Activated T-cell treated with anti-CD3 and anti-CD28 coated beads, Interleukin-2, amount 50 U/mL, for 4 hours (primary cell): ENCODE data around the gene RBM7. TPM values are rescaled to one million over a fixed set of nuclear protein-coding genes. Genes with fewer than 3 reads are reported as not detected.

Source experiments
- ATAC-seq, 2 donors: fragments of 200-7000 bp; cut with Tn5 transposase; one replicate each; pipeline ENCODE4 v1.10.0; 2021
- DNase-seq: peaks from one replicate; pipeline ENCODE4 v3.0.0-alpha.2; 2020
- H3K27me3 Mint-ChIP-seq: one replicate; pipeline ENCODE4 v1.8.0; 2021; ENCODE audit warnings: low read depth, mixed read lengths
- H3K36me3 Mint-ChIP-seq: one replicate; pipeline ENCODE4 v1.8.0; 2022; ENCODE audit warnings: mixed read lengths; ENCODE audit not compliant: insufficient read depth
- H3K4me1 Mint-ChIP-seq: one replicate; pipeline ENCODE4 v1.8.0; 2021; ENCODE audit warnings: low read depth, mixed read lengths
- H3K4me3 Mint-ChIP-seq: one replicate; pipeline ENCODE4 v1.8.0; 2021; ENCODE audit warnings: mild to moderate bottlenecking, moderate library complexity, mixed read lengths
- H3K9me3 Mint-ChIP-seq: one replicate; pipeline ENCODE4 v1.8.0; 2021; ENCODE audit warnings: mixed read lengths
- total RNA-seq, 3 donors: library from RNA; stranded (reverse); gene quantifications; one replicate each; pipeline ENCODE4 v1.2.1, GENCODE V29; 2021

RBM7 gene
- total RNA-seq, result 10 to 100 TPM; 27.5 to 33.0 (median 29.6) TPM

GRCh38 chr11:114400216-114400914 is at the start of gene RBM7, which contains the start of gene C11orf71:
TSS of gene RBM7 (plus strand) at chr11:114400666. CDS start at chr11:114400672, 6 bp downstream.
TSS of gene C11orf71 (minus strand) at chr11:114400511. CDS start at chr11:114400331, 180 bp downstream.
- ATAC-seq (peak; percentile 94 to 96), DNase-seq (peak; percentile 97)
- Mint-ChIP-seq H3K4me3 (peak within 1 kb of the TSS; percentile 96), H3K4me1 (peaks cover 48% of the 10 kb centered on the region), H3K9me3 (no peaks in the 10 kb centered on the region), H3K36me3 (peaks cover 11% of the 10 kb centered on the region), H3K27me3 (no peaks in the 10 kb centered on the region)

- no peak overlapping the region for H3K4me3 Mint-ChIP-seq
- DNase-seq (no peak), ATAC-seq (no peak)
- no peaks in the 10 kb centered on the region for H3K36me3 Mint-ChIP-seq
- H3K9me3 Mint-ChIP-seq, result no peaks in the 10 kb centered on the region
- no peaks in the 10 kb centered on the region for H3K4me1 Mint-ChIP-seq
- H3K27me3 Mint-ChIP-seq, result no peaks in the 10 kb centered on the region
Observed at GRCh38 chr11:114353443-114353842, 47.0 kb upstream of the RBM7 start.

- DNase-seq (no peak), ATAC-seq (no peak)
- Mint-ChIP-seq H3K9me3 (no peaks in the 10 kb centered on the region), H3K4me3 (no peak overlapping the region), H3K36me3 (no peaks in the 10 kb centered on the region), H3K27me3 (no peaks in the 10 kb centered on the region), H3K4me1 (no peaks in the 10 kb centered on the region)
Observed at GRCh38 chr11:114354076-114354475, 46.4 kb upstream of the RBM7 start.

- ATAC-seq (no peak), DNase-seq (no peak)
- H3K36me3 Mint-ChIP-seq, result no peaks in the 10 kb centered on the region
- H3K4me1 Mint-ChIP-seq, result no peaks in the 10 kb centered on the region
- H3K4me3 Mint-ChIP-seq, result no peak overlapping the region
- H3K27me3 Mint-ChIP-seq, result peaks cover 4% of the 10 kb centered on the region
- H3K9me3 Mint-ChIP-seq, result no peaks in the 10 kb centered on the region
Observed at GRCh38 chr11:114358716-114359115, 41.8 kb upstream of the RBM7 start.

GRCh38 chr11:114359342-114359741 is 41.1 kb upstream of the RBM7 start:
- Mint-ChIP-seq H3K27me3 (peaks cover 4% of the 10 kb centered on the region), H3K4me1 (no peaks in the 10 kb centered on the region), H3K4me3 (no peak overlapping the region), H3K9me3 (no peaks in the 10 kb centered on the region), H3K36me3 (no peaks in the 10 kb centered on the region)
- DNase-seq, result no peak
- no peak for ATAC-seq

GRCh38 chr11:114362326-114362725 is 38.1 kb upstream of the RBM7 start:
- H3K27me3 Mint-ChIP-seq, result peaks cover 15% of the 10 kb centered on the region
- H3K36me3 Mint-ChIP-seq, result no peaks in the 10 kb centered on the region
- no peak for ATAC-seq

GRCh38 chr11:114362958-114363357 is 37.5 kb upstream of the RBM7 start:
- Mint-ChIP-seq H3K4me3 (no peak overlapping the region), H3K4me1 (no peaks in the 10 kb centered on the region), H3K36me3 (no peaks in the 10 kb centered on the region), H3K27me3 (peaks cover 15% of the 10 kb centered on the region), H3K9me3 (no peaks in the 10 kb centered on the region)
- no peak for ATAC-seq
- DNase-seq, result no peak

More at GRCh38 chr11:114362326-114362725, 38.1 kb upstream of the RBM7 start:
- H3K9me3 Mint-ChIP-seq, result no peaks in the 10 kb centered on the region
- DNase-seq, result no peak
- H3K4me3 Mint-ChIP-seq, result no peak overlapping the region
- no peaks in the 10 kb centered on the region for H3K4me1 Mint-ChIP-seq

GRCh38 chr11:114366331-114367243 is 33.9 kb upstream of the RBM7 start:
- Mint-ChIP-seq H3K4me1 (no peaks in the 10 kb centered on the region), H3K4me3 (no peak overlapping the region), H3K27me3 (peaks cover 20% of the 10 kb centered on the region), H3K9me3 (no peaks in the 10 kb centered on the region), H3K36me3 (no peaks in the 10 kb centered on the region)
- no peak for DNase-seq
- ATAC-seq, result no peak

GRCh38 chr11:114367244-114367957 is 33.1 kb upstream of the RBM7 start:
- no peaks in the 10 kb centered on the region for H3K36me3 Mint-ChIP-seq
- H3K9me3 Mint-ChIP-seq, result no peaks in the 10 kb centered on the region
- DNase-seq (no peak), ATAC-seq (no peak)
- H3K4me3 Mint-ChIP-seq, result no peak overlapping the region
- H3K4me1 Mint-ChIP-seq, result no peaks in the 10 kb centered on the region
- peaks cover 23% of the 10 kb centered on the region for H3K27me3 Mint-ChIP-seq

- Mint-ChIP-seq H3K4me1 (no peaks in the 10 kb centered on the region), H3K36me3 (no peaks in the 10 kb centered on the region), H3K27me3 (peaks cover 19% of the 10 kb centered on the region), H3K4me3 (no peak overlapping the region), H3K9me3 (no peaks in the 10 kb centered on the region)
- ATAC-seq (no peak), DNase-seq (no peak)
Observed at GRCh38 chr11:114368918-114369680, 31.4 kb upstream of the RBM7 start.

GRCh38 chr11:114375052-114375451 is 25.4 kb upstream of the RBM7 start:
- Mint-ChIP-seq H3K36me3 (no peaks in the 10 kb centered on the region), H3K4me1 (no peaks in the 10 kb centered on the region), H3K9me3 (no peaks in the 10 kb centered on the region), H3K27me3 (peaks cover 18% of the 10 kb centered on the region), H3K4me3 (no peak overlapping the region)
- ATAC-seq (no peak), DNase-seq (no peak)

- Mint-ChIP-seq H3K4me3 (no peak overlapping the region), H3K9me3 (no peaks in the 10 kb centered on the region), H3K36me3 (no peaks in the 10 kb centered on the region), H3K4me1 (peaks cover 8% of the 10 kb centered on the region), H3K27me3 (peaks cover 18% of the 10 kb centered on the region)
- ATAC-seq, result no peak
- DNase-seq, result no peak
Observed at GRCh38 chr11:114377612-114378267, 22.7 kb upstream of the RBM7 start.

- ATAC-seq, result no peak
- no peak overlapping the region for H3K4me3 Mint-ChIP-seq
Observed at GRCh38 chr11:114379394-114380069, 20.9 kb upstream of the RBM7 start.

More at GRCh38 chr11:114379394-114380069, 20.9 kb upstream of the RBM7 start:
- H3K36me3 Mint-ChIP-seq, result no peaks in the 10 kb centered on the region
- H3K4me1 Mint-ChIP-seq, result peaks cover 8% of the 10 kb centered on the region
- H3K27me3 Mint-ChIP-seq, result peaks cover 18% of the 10 kb centered on the region
- DNase-seq, result no peak
- H3K9me3 Mint-ChIP-seq, result no peaks in the 10 kb centered on the region
